Activated naive CD8-positive, alpha-beta T cell treated with anti-CD3 and anti-CD28 coated beads, Interleukin-2, amount 50 U/mL, for 24 hours (primary cell): ENCODE results near the gene LSM14B.

Source experiments
- ATAC-seq: fragments of 150-1000 bp; cut with Tn5 transposase; one replicate; pipeline ENCODE4 v1.10.0; 2021
- DNase-seq: peaks from one replicate; pipeline ENCODE4 v3.0.0; 2021
- H3K27ac Mint-ChIP-seq: one replicate; pipeline ENCODE4 v1.8.0; 2021; ENCODE audit warnings: mild to moderate bottlenecking, mixed read lengths
- H3K27me3 Mint-ChIP-seq: one replicate; pipeline ENCODE4 v1.8.0; 2021; ENCODE audit warnings: mixed read lengths
- H3K36me3 Mint-ChIP-seq: one replicate; pipeline ENCODE4 v1.8.0; 2021; ENCODE audit warnings: low read depth, mixed read lengths
- H3K4me1 Mint-ChIP-seq: one replicate; pipeline ENCODE4 v1.8.0; 2021; ENCODE audit warnings: mixed read lengths
- H3K4me3 Mint-ChIP-seq: one replicate; pipeline ENCODE4 v1.8.0; 2021; ENCODE audit warnings: mild to moderate bottlenecking, moderate library complexity, mixed read lengths
- H3K9me3 Mint-ChIP-seq: one replicate; pipeline ENCODE4 v1.8.0; 2021; ENCODE audit warnings: mixed read lengths

LSM14B gene

DNA sequence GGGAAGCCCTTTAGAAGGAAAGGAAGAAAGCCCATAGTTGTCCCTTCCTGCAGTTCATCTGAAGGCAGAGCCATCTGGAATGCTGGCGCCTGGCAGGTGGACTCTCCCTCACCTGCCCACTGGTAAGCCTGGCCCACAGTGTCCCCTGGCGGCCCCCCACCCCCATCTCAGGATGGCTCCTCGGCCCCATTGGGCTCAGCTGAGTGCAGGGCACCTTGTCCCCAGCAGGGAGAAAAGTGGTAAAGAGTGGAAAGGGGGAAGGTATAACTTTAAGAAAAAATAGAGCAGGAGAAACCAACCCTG is 33.9 kb downstream of the LSM14B start:
- peaks cover 17% of the 10 kb centered on the region for H3K4me1 Mint-ChIP-seq
- peaks cover 39% of the 10 kb centered on the region for H3K36me3 Mint-ChIP-seq
- no peaks in the 10 kb centered on the region for H3K27me3 Mint-ChIP-seq
- no peak for DNase-seq
- no peak for ATAC-seq
- no peak overlapping the region for H3K4me3 Mint-ChIP-seq
- H3K27ac Mint-ChIP-seq = no peak overlapping the region
- peaks cover 4% of the 10 kb centered on the region for H3K9me3 Mint-ChIP-seq

DNA sequence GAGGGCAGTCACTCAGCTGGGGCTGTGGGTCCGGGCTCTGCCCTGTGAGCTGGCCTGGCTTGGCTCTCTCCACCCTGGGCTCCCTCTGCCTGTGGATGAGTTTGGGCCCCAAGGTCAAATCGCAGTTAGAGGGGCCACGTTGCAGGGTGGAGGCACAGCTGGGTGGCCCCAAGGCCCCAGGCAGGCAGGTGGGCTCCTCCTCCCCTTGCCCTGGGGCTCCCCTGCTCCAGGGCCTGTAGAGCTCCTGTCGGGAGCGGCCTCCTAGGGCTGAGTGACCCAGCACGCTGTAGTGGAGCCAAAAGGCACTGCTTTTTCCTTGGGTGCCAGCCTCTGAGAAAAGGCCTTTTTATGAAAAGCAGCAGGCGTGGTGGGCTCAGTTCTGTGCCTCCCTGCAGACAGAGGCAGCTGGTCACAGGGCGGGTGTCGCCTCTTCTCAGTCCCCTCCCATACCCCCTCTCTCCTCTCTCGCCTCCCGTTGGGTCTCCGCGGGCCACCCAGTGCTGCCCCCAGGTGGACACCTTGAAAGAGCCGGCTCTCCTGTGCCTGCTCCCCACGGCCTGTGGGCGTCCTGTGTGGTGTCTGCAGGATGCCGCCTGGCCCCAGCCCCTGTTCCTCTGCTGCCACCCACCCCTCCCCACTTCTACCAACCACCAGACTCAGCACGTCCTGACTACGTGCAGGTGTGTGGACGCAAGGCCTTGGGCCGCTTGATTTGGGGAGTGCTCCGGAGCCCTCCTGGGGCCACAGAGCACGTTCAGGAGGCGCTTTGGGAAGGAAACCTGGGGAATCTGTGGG is 34.5 kb downstream of the LSM14B start:
- H3K4me3 Mint-ChIP-seq = no peak overlapping the region
- peaks cover 17% of the 10 kb centered on the region for H3K4me1 Mint-ChIP-seq
- DNase-seq (peak; percentile 81), ATAC-seq (peak; percentile 64)
- peaks cover 4% of the 10 kb centered on the region for H3K9me3 Mint-ChIP-seq
- H3K27ac Mint-ChIP-seq = no peak overlapping the region
- no peaks in the 10 kb centered on the region for H3K27me3 Mint-ChIP-seq
- H3K36me3 Mint-ChIP-seq = peaks cover 39% of the 10 kb centered on the region

DNA sequence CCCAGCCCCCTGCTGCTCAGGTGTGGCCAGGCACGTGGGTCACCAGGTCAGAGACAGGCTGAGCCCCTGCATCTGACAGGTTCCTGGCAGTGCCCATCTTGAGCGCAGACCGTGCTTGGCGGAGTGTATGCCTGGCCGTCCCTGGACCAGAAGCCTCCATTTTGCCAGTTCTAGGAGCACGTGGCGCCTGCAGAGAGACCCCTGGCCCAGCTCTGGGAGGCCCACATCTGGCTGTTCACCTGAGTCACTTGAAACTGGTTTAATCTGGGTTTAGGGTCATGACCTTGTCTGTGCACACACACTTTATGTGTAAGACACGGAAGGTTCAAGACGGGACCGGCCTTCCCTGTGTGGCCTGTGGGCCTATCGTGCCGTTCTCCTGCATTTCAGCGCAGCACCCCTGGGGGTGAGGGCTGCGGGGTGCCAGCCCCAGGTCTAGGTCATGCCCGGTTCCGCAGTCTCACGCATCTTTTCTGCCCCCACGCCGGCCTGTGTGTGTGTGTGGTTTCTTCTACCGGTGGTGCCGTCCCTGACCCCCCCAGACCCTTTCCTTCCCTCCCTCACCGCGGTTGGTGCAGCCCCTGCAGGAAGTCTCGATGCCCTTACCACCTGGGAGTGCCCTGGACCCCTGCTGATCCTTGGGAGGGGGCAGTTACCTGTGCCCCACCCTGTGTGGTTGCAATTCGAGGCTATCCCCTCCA is 35.3 kb downstream of the LSM14B start:
- peaks cover 4% of the 10 kb centered on the region for H3K9me3 Mint-ChIP-seq
- DNase-seq = no peak
- H3K27me3 Mint-ChIP-seq = no peaks in the 10 kb centered on the region
- H3K36me3 Mint-ChIP-seq = peaks cover 33% of the 10 kb centered on the region
- no peak overlapping the region for H3K27ac Mint-ChIP-seq
- H3K4me3 Mint-ChIP-seq = no peak overlapping the region
- H3K4me1 Mint-ChIP-seq = peaks cover 17% of the 10 kb centered on the region
- ATAC-seq = no peak

DNA sequence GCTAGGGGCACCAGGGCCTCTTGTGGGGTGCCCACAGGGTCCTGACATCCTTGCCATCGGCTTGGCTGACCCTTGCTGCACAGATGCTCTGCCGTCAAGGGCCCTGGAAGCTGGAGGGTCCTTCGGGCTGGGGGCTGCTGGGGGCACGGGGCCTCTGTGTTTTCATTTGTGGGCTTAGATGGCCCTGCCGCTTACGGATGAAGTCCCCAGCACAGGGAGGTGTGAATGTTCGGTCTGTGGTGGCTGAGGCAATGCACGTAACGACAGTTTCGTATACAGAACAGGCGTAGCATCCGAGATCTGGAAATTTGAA is 35.8 kb downstream of the LSM14B start:
- DNase-seq (no peak), ATAC-seq (no peak)
- peaks cover 28% of the 10 kb centered on the region for H3K36me3 Mint-ChIP-seq
- no peaks in the 10 kb centered on the region for H3K9me3 Mint-ChIP-seq
- H3K27me3 Mint-ChIP-seq = no peaks in the 10 kb centered on the region
- no peak overlapping the region for H3K4me3 Mint-ChIP-seq
- peaks cover 17% of the 10 kb centered on the region for H3K4me1 Mint-ChIP-seq
- no peak overlapping the region for H3K27ac Mint-ChIP-seq

DNA sequence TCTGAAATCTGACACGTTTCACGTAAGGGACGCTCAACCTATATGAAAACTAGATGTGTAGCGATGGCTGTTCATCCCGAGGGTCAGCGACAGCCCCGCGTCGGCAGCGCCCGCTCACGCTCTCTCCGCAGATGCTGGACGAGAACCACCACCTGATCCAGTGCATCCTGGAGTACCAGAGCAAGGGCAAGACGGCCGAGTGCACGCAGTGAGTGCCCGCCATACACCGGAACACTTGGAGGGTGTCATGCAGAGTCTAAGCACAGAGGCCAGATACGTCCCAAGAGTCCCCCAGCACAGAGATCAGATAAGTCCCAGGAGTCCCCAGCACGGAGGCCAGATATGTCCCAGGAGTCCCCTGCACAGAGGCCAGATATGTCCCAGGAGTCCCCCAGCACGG is 36.3 kb downstream of the LSM14B start:
- no peaks in the 10 kb centered on the region for H3K27me3 Mint-ChIP-seq

DNA sequence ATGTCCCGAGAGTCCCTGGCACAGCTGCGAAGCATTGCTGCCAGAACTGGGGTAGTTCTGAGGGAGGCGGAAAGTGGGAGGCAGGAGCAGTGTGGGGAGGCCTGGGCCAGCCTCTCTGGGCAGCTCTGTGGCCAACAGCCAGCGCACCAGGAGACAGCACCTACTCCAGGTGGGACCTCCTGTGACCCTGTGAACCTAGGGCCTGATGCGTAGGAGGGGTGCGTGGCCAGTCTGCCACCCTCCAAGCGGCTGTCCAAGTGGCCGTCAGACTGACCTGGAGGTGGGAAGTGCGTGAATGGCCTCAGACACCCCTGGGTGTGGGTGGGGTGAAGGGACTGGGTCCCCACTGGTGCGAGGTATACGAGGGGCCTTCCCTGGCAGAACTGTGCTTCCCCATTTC is 36.8 kb downstream of the LSM14B start:
- peaks cover 17% of the 10 kb centered on the region for H3K4me1 Mint-ChIP-seq
- H3K27ac Mint-ChIP-seq = no peak overlapping the region
- H3K4me3 Mint-ChIP-seq = no peak overlapping the region
- H3K9me3 Mint-ChIP-seq = no peaks in the 10 kb centered on the region
- H3K27me3 Mint-ChIP-seq = no peaks in the 10 kb centered on the region
- no peak for DNase-seq
- H3K36me3 Mint-ChIP-seq = peaks cover 23% of the 10 kb centered on the region
- no peak for ATAC-seq

More for the DNA sequence above, 36.3 kb downstream of the LSM14B start:
- Mint-ChIP-seq H3K36me3 (peaks cover 24% of the 10 kb centered on the region), H3K9me3 (no peaks in the 10 kb centered on the region), H3K4me3 (no peak overlapping the region), H3K4me1 (peaks cover 17% of the 10 kb centered on the region), H3K27ac (no peak overlapping the region)
- DNase-seq (no peak), ATAC-seq (no peak)

DNA sequence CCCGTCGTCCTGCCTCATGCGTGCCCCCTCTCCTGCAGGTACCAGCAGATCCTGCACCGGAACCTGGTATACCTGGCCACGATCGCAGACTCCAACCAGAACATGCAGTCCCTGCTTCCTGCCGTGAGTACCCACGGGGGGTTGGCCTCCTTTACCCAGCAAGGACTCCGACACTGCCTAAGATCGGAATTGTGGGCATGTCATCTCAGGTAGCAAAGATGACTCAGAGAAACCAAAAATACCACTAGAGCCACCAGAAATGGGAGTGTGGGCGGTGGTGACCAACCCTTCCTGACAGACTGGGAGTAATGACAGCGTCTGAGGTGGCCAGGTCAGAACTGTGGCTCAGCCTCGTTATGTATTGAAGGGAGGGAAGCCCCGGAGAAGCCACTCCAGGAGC is 37.6 kb downstream of the LSM14B start:
- peak overlapping the region; percentile 83 for H3K27ac Mint-ChIP-seq
- no peaks in the 10 kb centered on the region for H3K27me3 Mint-ChIP-seq
- peaks cover 16% of the 10 kb centered on the region for H3K36me3 Mint-ChIP-seq
- DNase-seq (peak; percentile 78), ATAC-seq (peak; percentile 82)
- peak overlapping the region; percentile 40 for H3K4me3 Mint-ChIP-seq
- H3K9me3 Mint-ChIP-seq = no peaks in the 10 kb centered on the region
- peaks cover 17% of the 10 kb centered on the region for H3K4me1 Mint-ChIP-seq

DNA sequence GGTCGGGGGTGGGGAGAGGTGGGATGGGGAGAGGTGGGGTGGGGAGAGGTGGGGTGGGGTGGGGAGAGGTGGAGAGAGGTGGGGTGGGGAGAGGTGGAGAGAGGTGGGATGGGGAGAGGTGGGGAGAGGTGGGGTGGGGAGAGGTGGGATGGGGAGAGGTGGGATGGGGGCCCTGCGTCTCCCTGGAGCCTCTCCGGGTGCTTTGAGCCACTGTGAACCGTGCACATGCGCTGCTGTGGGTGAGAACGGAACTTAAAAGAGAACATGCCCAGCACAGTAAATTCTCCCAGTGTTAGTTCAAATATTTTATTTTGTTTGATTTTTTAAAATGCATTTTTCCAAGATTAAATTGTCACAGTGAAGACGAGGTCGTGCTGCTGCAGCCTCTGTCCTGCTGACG is 38.0 kb downstream of the LSM14B start:
- H3K27me3 Mint-ChIP-seq = no peaks in the 10 kb centered on the region
- ATAC-seq = no peak

DNA sequence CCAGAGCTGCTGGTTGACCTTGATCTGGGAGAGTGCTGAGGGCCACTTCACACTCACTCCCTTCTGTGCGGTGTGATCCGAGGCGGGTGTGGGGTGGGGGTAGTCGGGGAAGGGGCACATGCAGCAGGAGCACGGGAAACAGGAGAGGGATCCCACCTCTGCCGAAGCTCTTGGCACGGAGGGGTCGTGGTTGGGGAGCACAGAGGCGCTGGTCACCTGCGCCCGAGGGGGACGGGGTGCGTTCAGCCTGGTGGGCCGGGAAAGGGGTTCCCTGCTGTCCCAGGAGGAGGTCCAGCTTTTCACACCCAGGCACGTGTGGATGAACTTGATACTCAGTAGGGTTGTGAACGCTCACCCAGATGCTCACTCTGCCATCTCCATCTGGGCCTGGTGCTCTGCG is 38.6 kb downstream of the LSM14B start:
- H3K4me1 Mint-ChIP-seq = peaks cover 17% of the 10 kb centered on the region

More for the DNA sequence above, 38.0 kb downstream of the LSM14B start:
- H3K4me1 Mint-ChIP-seq = peaks cover 17% of the 10 kb centered on the region
- H3K27ac Mint-ChIP-seq = no peak overlapping the region
- no peak for DNase-seq
- peaks cover 17% of the 10 kb centered on the region for H3K36me3 Mint-ChIP-seq
- no peak overlapping the region for H3K4me3 Mint-ChIP-seq
- H3K9me3 Mint-ChIP-seq = no peaks in the 10 kb centered on the region

DNA sequence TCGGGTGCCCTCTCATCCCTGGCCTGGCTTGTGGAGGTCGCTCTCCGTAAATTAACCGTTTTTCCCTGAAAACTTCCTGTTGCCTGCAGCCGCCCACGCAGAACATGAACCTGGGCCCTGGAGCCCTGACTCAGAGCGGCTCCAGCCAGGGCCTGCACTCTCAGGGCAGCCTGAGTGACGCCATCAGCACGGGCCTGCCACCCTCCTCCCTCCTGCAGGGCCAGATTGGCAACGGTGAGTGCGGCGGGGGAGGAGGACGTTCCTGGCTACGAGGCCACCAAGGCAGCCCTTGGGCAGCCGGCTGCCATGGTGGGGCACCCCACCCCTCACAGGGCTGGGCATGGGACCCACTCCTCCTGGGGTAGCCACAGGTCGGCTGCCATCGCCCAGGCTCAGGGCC is 39.1 kb downstream of the LSM14B start:
- H3K4me1 Mint-ChIP-seq = peaks cover 12% of the 10 kb centered on the region
- no peaks in the 10 kb centered on the region for H3K27me3 Mint-ChIP-seq
- no peak overlapping the region for H3K27ac Mint-ChIP-seq
- H3K9me3 Mint-ChIP-seq = no peaks in the 10 kb centered on the region
- ATAC-seq (no peak), DNase-seq (no peak)
- H3K36me3 Mint-ChIP-seq = peaks cover 21% of the 10 kb centered on the region
- no peak overlapping the region for H3K4me3 Mint-ChIP-seq

More for the DNA sequence above, 38.6 kb downstream of the LSM14B start:
- no peaks in the 10 kb centered on the region for H3K9me3 Mint-ChIP-seq
- H3K4me3 Mint-ChIP-seq = no peak overlapping the region
- H3K36me3 Mint-ChIP-seq = peaks cover 21% of the 10 kb centered on the region
- H3K27ac Mint-ChIP-seq = no peak overlapping the region
- H3K27me3 Mint-ChIP-seq = no peaks in the 10 kb centered on the region
- DNase-seq = no peak
- no peak for ATAC-seq

DNA sequence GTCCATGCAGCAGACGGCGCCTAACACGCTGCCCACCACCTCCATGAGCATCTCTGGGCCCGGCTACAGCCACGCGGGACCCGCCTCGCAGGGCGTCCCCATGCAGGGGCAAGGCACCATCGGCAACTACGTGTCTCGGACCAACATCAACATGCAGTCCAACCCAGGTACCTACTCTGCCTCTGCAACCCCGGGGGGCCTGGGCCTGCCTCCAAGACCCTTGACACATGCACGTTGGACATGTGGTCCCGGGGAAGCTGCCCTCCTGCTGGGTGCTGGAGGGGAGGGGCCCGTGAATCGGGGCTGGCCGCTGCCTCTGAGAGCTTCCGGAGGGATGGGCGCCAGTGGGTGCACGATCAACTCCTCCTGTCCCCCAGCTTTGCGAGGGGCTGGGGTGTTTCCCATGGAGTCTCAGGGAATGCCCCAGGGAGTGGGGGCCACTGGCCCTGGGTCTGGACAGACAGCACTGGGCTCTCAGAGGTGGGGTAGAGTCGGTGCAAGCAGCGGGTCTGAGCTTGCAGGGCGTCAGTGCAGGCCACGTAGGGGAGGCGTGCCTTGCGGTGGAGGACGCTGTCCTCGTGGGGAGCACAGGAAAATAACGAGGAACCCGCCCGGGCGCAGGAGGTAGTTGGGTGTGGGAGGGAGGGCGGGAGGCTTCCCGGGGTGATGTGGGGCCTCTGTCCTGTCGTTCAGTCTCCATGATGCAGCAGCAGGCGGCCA is 40.6 kb downstream of the LSM14B start:
- Mint-ChIP-seq H3K36me3 (peaks cover 23% of the 10 kb centered on the region), H3K4me3 (no peak overlapping the region), H3K27me3 (no peaks in the 10 kb centered on the region), H3K4me1 (peaks cover 12% of the 10 kb centered on the region), H3K27ac (no peak overlapping the region), H3K9me3 (no peaks in the 10 kb centered on the region)
- DNase-seq = no peak
- ATAC-seq = no peak

DNA sequence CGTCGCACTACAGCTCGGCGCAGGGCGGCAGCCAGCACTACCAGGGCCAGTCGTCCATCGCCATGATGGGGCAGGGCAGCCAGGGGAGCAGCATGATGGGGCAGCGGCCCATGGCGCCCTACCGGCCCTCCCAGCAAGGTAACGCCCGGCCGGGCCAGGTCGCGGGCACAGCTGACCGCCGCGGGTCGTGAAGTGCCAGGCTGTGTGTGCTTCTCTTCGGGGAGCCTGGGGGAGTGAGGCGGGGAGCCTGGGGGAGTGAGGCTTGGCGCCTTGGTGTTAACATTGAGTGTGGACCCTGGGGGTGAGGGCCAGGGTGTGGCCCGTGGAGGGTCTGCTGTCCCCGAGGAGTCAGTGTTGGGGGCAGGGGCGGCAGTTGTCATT is 41.2 kb downstream of the LSM14B start:
- Mint-ChIP-seq H3K27me3 (no peaks in the 10 kb centered on the region), H3K27ac (no peak overlapping the region), H3K36me3 (peaks cover 25% of the 10 kb centered on the region), H3K4me1 (peaks cover 12% of the 10 kb centered on the region), H3K4me3 (no peak overlapping the region), H3K9me3 (no peaks in the 10 kb centered on the region)
- ATAC-seq = no peak
- DNase-seq = no peak

DNA sequence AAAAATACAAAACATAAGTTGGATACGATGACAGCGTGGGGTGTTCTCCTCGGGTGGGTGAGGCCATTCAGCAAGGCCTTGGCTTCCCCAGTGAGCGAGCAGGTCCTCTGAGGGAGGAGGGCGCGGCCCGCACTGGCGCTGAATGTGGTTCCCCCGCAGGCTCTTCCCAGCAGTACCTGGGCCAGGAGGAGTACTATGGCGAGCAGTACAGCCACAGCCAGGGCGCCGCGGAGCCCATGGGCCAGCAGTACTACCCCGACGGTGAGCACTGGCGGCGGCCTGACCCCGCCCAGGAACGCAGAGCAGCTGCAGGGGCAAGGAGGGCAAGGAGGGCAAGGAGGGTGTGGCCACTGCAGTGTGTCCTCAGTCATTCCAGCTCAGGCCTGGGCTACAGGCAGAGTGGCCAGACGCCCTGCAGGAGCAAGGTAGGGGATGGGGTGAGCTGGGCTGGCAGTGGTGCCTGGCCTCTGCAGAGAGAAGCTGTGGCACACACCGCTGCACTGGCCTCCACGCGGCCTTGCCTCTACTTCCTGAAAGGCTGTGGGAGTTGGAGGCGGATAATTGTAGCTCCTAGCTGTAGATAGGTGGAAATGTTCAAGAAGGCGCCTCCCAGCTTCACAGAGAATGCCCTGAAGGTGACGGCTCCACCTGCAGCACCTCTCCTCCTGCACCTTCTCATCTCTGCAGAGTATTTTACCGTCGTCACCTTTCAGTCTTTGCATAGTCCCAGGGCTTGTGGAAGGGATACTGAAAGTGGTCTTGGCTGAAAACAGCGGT is 41.9 kb downstream of the LSM14B start:
- ATAC-seq = no peak
- H3K27me3 Mint-ChIP-seq = no peaks in the 10 kb centered on the region
- peaks cover 12% of the 10 kb centered on the region for H3K4me1 Mint-ChIP-seq
- no peak overlapping the region for H3K4me3 Mint-ChIP-seq
- H3K36me3 Mint-ChIP-seq = peaks cover 24% of the 10 kb centered on the region
- no peaks in the 10 kb centered on the region for H3K9me3 Mint-ChIP-seq
- H3K27ac Mint-ChIP-seq = no peak overlapping the region
- DNase-seq = no peak

DNA sequence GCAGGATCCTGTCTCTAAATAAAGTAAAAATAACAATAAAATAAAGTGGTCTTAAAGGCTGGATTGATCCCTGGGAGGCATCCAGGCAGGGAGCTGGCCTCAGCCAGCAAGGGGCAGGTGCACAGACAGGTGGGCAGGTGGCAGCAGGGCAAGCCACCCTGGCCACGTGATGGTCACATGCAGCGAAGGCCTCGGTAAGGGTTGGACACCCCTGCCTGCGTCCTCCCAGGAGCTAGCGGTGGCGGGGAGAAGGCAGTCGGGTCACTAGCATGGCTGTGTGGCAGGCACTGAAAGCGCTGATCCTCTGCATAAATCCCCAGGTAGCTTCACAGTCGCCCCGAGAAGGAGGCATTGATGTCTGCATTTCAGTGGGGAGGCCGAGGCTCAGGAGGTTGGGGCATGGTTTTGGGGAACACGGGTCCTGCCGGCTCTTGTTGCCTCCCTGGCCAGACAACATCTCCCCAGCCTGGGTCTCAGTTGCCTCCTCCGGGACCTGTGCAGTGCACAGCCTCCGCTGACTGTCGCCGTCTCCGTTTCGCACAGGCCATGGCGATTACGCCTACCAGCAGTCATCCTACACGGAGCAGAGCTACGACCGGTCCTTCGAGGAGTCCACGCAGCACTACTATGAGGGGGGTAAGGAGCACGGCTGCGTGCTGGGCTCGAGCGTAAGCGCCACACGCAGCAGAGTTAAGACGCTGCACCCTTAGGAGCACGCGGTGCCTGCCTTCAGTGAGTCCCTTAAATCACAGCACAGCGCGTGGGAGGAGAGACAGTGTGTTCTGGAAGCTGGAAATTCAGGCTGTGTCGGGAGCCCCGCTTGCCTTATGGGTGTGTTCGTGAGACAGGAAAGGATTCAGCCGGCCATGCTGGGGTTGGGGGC is 42.8 kb downstream of the LSM14B start:
- Mint-ChIP-seq H3K27ac (no peak overlapping the region), H3K36me3 (peaks cover 20% of the 10 kb centered on the region), H3K27me3 (no peaks in the 10 kb centered on the region), H3K4me3 (no peak overlapping the region), H3K4me1 (peaks cover 5% of the 10 kb centered on the region), H3K9me3 (no peaks in the 10 kb centered on the region)
- no peak for ATAC-seq
- DNase-seq = no peak
